Measurements from ENCODE around the gene ZNF385A. TPM values are rescaled to one million over a fixed set of nuclear protein-coding genes. Genes with fewer than 3 reads are reported as not detected.
A peak's percentile ranks its signal among the peaks of the same experiment; 100 is the strongest.

Gene ZNF385A
- polyA plus RNA-seq, 3 donors, result 7.7 to 12.9 (median 12.5) TPM

GRCh38 chr12:54379398-54380201 is 4.9 kb downstream of the ZNF385A start:
- DNase-seq (ENCODE audit: extremely low read depth in 1 of 11, low read depth in 9 of 11, low spot score in 4 of 11), result peak in 7 of 11 donors; percentile 82 to 90 (median 85)

- no peak for DNase-seq (ENCODE audit: extremely low read depth in 1 of 11, low read depth in 9 of 11, low spot score in 4 of 11)
Observed at GRCh38 chr12:54378796-54379397, 5.6 kb downstream of the ZNF385A start.

GRCh38 chr12:54377797-54378515 is 6.6 kb downstream of the ZNF385A start:
- DNase-seq (ENCODE audit: extremely low read depth in 1 of 11, low read depth in 9 of 11, low spot score in 4 of 11), result no peak

- no peak for DNase-seq (ENCODE audit: extremely low read depth in 1 of 11, low read depth in 9 of 11, low spot score in 4 of 11)
Observed at GRCh38 chr12:54377007-54377406, 7.5 kb downstream of the ZNF385A start.

- DNase-seq (ENCODE audit: extremely low read depth in 1 of 11, low read depth in 9 of 11, low spot score in 4 of 11), result no peak
Observed at GRCh38 chr12:54376596-54376995, 7.9 kb downstream of the ZNF385A start.

- DNase-seq (ENCODE audit: extremely low read depth in 1 of 11, low read depth in 9 of 11, low spot score in 4 of 11), result no peak
Observed at GRCh38 chr12:54375259-54375579, 9.3 kb downstream of the ZNF385A start.

GRCh38 chr12:54374562-54375258 is 9.8 kb downstream of the ZNF385A start:
- no peak for DNase-seq (ENCODE audit: extremely low read depth in 1 of 11, low read depth in 9 of 11, low spot score in 4 of 11)

- DNase-seq (ENCODE audit: extremely low read depth in 1 of 11, low read depth in 9 of 11, low spot score in 4 of 11), result no peak
Observed at GRCh38 chr12:54373649-54374561, 10.6 kb downstream of the ZNF385A start.

- DNase-seq (ENCODE audit: extremely low read depth in 1 of 11, low read depth in 9 of 11, low spot score in 4 of 11), result no peak
Observed at GRCh38 chr12:54372113-54372806, 12.3 kb downstream of the ZNF385A start.

- no peak for DNase-seq (ENCODE audit: extremely low read depth in 1 of 11, low read depth in 9 of 11, low spot score in 4 of 11)
Observed at GRCh38 chr12:54371328-54372112, 13.0 kb downstream of the ZNF385A start.

- peak in 3 of 11 donors; percentile 73 to 75 (median 74) for DNase-seq (ENCODE audit: extremely low read depth in 1 of 11, low read depth in 9 of 11, low spot score in 4 of 11)
Observed at GRCh38 chr12:54370171-54370730, 14.3 kb downstream of the ZNF385A start.

GRCh38 chr12:54369597-54370131 is 14.9 kb downstream of the ZNF385A start:
- DNase-seq (ENCODE audit: extremely low read depth in 1 of 11, low read depth in 9 of 11, low spot score in 4 of 11), result no peak

GRCh38 chr12:54368709-54369596 is 15.6 kb downstream of the ZNF385A start:
- peak in 10 of 11 donors; percentile 80 to 95 (median 90) for DNase-seq (ENCODE audit: extremely low read depth in 1 of 11, low read depth in 9 of 11, low spot score in 4 of 11)

GRCh38 chr12:54368025-54368708 is 16.4 kb downstream of the ZNF385A start:
- no peak for DNase-seq (ENCODE audit: extremely low read depth in 1 of 11, low read depth in 9 of 11, low spot score in 4 of 11)

GRCh38 chr12:54364413-54364812 is 20.1 kb downstream of the ZNF385A start, which contains the start of gene GPR84:
TSS of gene GPR84 (minus strand) at chr12:54364486. CDS start at chr12:54363851, 635 bp downstream.
- no peak for DNase-seq (ENCODE audit: extremely low read depth in 1 of 11, low read depth in 9 of 11, low spot score in 4 of 11)

All from renal cortex interstitium (tissue), 11 donors.